Smooth muscle cell (in vitro differentiated cells): ENCODE results near the gene PCDH15. TPM values are rescaled to one million over a fixed set of nuclear protein-coding genes. Genes with fewer than 3 reads are reported as not detected.
"Not testable (repeated sequence)": the region's sequence is repeated elsewhere in the genome, so short reads cannot be mapped to it uniquely, and the experiment has no call there.

Experiments
- DNase-seq: peaks from one replicate; lab custom pipeline; 2025; ENCODE audit not compliant: unreplicated experiment; lab: John Stamatoyannopoulos, UW
- H2AFZ ChIP-seq: fragments of 200-600 bp; sonication (generic); 2 replicates; pipeline ENCODE4 v1.6.0; 2016; ENCODE audit warnings: antibody characterized with exemption, low read depth, mild to moderate bottlenecking
- H3F3A ChIP-seq: fragments of 200-600 bp; sonication (generic); 2 replicates; pipeline ENCODE4 v1.6.0; 2017; ENCODE audit warnings: antibody characterized with exemption, low read depth
- H3K27ac ChIP-seq: fragments of 200-600 bp; sonication (generic); 2 replicates; pipeline ENCODE4 v1.5.1; 2016; ENCODE audit warnings: low read depth, mild to moderate bottlenecking
- H3K27me3 ChIP-seq: fragments of 200-600 bp; sonication (generic); 2 replicates; pipeline ENCODE4 v1.6.1; 2016; ENCODE audit warnings: low read depth, mild to moderate bottlenecking
- H3K36me3 ChIP-seq: fragments of 200-600 bp; sonication (generic); 2 replicates; pipeline ENCODE4 v1.5.1; 2016; ENCODE audit warnings: low read depth
- H3K4me1 ChIP-seq: fragments of 200-600 bp; sonication (generic); 2 replicates; pipeline ENCODE4 v1.5.1; 2016; ENCODE audit warnings: low read depth
- H3K4me2 ChIP-seq: fragments of 200-600 bp; sonication (generic); 2 replicates; pipeline ENCODE4 v1.6.0; 2016; ENCODE audit warnings: mild to moderate bottlenecking
- H3K4me3 ChIP-seq: fragments of 200-600 bp; sonication (generic); 2 replicates; pipeline ENCODE4 v1.5.1; 2016; ENCODE audit warnings: mild to moderate bottlenecking
- H3K79me2 ChIP-seq: fragments of 200-600 bp; sonication (generic); 2 replicates; pipeline ENCODE4 v1.6.0; 2016; ENCODE audit warnings: low read depth, mild to moderate bottlenecking
- H3K9ac ChIP-seq: fragments of 200-600 bp; sonication (generic); 2 replicates; pipeline ENCODE4 v1.6.0; 2016; ENCODE audit warnings: low read depth
- H3K9me3 ChIP-seq: fragments of 200-600 bp; sonication (generic); replicated peaks from 2 replicates; pipeline ENCODE4 v1.5.1; 2016; ENCODE audit warnings: low read depth
- H4K20me1 ChIP-seq: fragments of 200-600 bp; sonication (generic); 2 replicates; pipeline ENCODE4 v1.6.0; 2016; ENCODE audit warnings: low read depth
- CTCF ChIP-seq: fragments of 200-600 bp; sonication (generic); IDR thresholded peaks from 2 replicates; pipeline ENCODE4 v1.5.1; 2017; ENCODE audit warnings: borderline replicate concordance, mild to moderate bottlenecking, antibody characterized with exemption; ENCODE audit not compliant: insufficient read depth, poor library complexity, severe bottlenecking
- WGBS: methylation state at CpG from one replicate; pipeline ENCODE4 v1.1.7; 2016; ENCODE audit warnings: low lambda C conversion rate; 5-methylcytosine and 5-hydroxymethylcytosine counted together
- polyA plus RNA-seq: library from polyadenylated mRNA; unstranded; fragments of >200 nt; fragmentation: Nextera tagmentation; extraction: Ambion mirVana; gene quantifications from 2 replicates; pipeline ENCODE4 v1.2.1, GENCODE V29; 2016
- total RNA-seq: library from RNA; depleted of rRNA; stranded (reverse); fragments of >200 nt; gene quantifications from 2 replicates; pipeline ENCODE4 v1.2.3, GENCODE V29; 2014

Gene PCDH15
- total and polyA plus RNA-seq, 2 experiments from 2014 or later: not detected

- Histone ChIP-seq H3K9ac (no peak overlapping the region), H3F3A (no peaks in the 10 kb centered on the region), H3K4me2 (no peak overlapping the region), H3K36me3 (no peaks in the 10 kb centered on the region), H2AFZ (no peak overlapping the region), H3K27me3 (no peaks in the 10 kb centered on the region), H3K9me3 (no peaks in the 10 kb centered on the region), H3K4me1 (no peaks in the 10 kb centered on the region), H3K4me3 (no peak overlapping the region), H4K20me1 (no peaks in the 10 kb centered on the region), H3K27ac (no peak overlapping the region), H3K79me2 (no peaks in the 10 kb centered on the region)
- DNase-seq: no peak
- 60% methylated on average over 3 of the region's 3 CpGs for WGBS
- no peak for TF ChIP-seq CTCF
These were observed 870.4 kb downstream of the PCDH15 start for GRCh38 chr10:53930648-53931047.

GRCh38 chr10:53924051-53924700 lies 876.9 kb downstream of the PCDH15 start:
- WGBS: over 99% methylated on average over 29 of the region's 34 CpGs
- H3K79me2 ChIP-seq, H3K27ac ChIP-seq, H3K4me1 ChIP-seq, H3K4me3 ChIP-seq, H2AFZ ChIP-seq, H3K4me2 ChIP-seq, H4K20me1 ChIP-seq, H3F3A ChIP-seq, H3K9ac ChIP-seq, DNase-seq, H3K36me3 ChIP-seq, H3K27me3 ChIP-seq, H3K9me3 ChIP-seq: not testable (repeated sequence)

- no peak for TF ChIP-seq CTCF
- DNase-seq: no peak
- no peaks in the 10 kb centered on the region for H3K79me2 ChIP-seq
- no peaks in the 10 kb centered on the region for H4K20me1 ChIP-seq
- no peak overlapping the region for H3K9ac ChIP-seq
- WGBS: 44% methylated on average over 4 of the region's 4 CpGs
- no peaks in the 10 kb centered on the region for H3K27me3 ChIP-seq
- H3F3A ChIP-seq: no peaks in the 10 kb centered on the region
- H3K27ac ChIP-seq: no peak overlapping the region
- no peak overlapping the region for H3K4me2 ChIP-seq
- H2AFZ ChIP-seq: peak overlapping the region; percentile 36
- H3K4me1 ChIP-seq: no peaks in the 10 kb centered on the region
- H3K9me3 ChIP-seq: no peaks in the 10 kb centered on the region
- no peaks in the 10 kb centered on the region for H3K36me3 ChIP-seq
- H3K4me3 ChIP-seq: no peak overlapping the region
These were observed 882.3 kb downstream of the PCDH15 start for GRCh38 chr10:53918755-53919154.

GRCh38 chr10:53909791-53910190 lies 891.2 kb downstream of the PCDH15 start:
- Histone ChIP-seq H3K79me2 (no peaks in the 10 kb centered on the region), H2AFZ (no peak overlapping the region), H3K4me3 (no peak overlapping the region), H3K4me2 (no peak overlapping the region), H3K27ac (no peak overlapping the region), H3K9me3 (no peaks in the 10 kb centered on the region), H3K4me1 (no peaks in the 10 kb centered on the region), H3K36me3 (no peaks in the 10 kb centered on the region), H3F3A (no peaks in the 10 kb centered on the region), H3K9ac (no peak overlapping the region), H4K20me1 (no peaks in the 10 kb centered on the region), H3K27me3 (no peaks in the 10 kb centered on the region)
- no peak for TF ChIP-seq CTCF
- 96% methylated on average over 5 of the region's 5 CpGs for WGBS
- no peak for DNase-seq
